ENCODE results near the gene CCND2. TPM values are rescaled to one million over a fixed set of nuclear protein-coding genes. Genes with fewer than 3 reads are reported as not detected.
A peak's percentile ranks its signal among the peaks of the same experiment; 100 is the strongest.

CCND2 gene
- polyA plus RNA-seq, 3 donors = 4.1 to 37.6 (median 7.9) TPM

GRCh38 chr12:4272424-4273272, 914 bp upstream of the CCND2 start:
- 1 to 3% (median 1%) methylated on average over 62 of the region's 62 CpGs for WGBS, 3 donors
- no peak overlapping the region for H3K27ac ChIP-seq (ENCODE audit: low read depth, low read length)

- H3K27ac ChIP-seq (ENCODE audit: low read depth, low read length) = no peak overlapping the region
- WGBS, 3 donors = 0 to 2% (median 0%) methylated on average over 9 to 10 of the region's 10 CpGs
Measured at GRCh38 chr12:4273273-4273651, 300 bp upstream of the CCND2 start.

DNA sequence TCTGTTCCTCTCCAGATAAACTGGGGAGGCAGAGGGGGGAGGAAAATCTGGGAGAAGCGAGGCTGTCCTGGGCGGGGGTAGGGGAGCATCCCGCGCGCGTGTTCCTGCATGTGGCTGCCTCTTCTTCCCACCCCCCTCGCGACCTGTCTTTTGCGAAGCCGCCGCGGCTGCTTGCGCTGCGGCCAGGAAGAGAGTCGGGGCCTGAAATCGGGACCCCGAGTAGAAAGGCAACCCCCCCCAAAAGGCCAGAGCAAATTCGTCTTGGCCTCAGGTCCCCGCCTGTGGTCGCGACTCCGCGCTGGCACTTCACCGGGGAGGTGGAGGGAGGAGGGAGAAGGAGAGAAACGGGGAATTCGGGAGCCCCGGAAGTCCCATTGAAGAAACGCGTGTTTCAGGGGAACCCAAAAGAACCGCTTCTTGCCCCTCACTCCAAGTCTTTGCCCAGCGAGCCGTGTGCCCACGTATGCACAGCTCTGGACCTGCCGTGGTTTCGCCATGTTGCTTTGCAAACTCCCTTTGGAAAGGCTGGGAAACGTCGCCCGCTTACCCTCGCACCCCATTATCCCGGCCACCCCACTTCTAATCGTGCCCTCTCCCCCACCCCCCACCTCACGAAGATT, 944 bp downstream of the CCND2 start:
- H3K27ac ChIP-seq (ENCODE audit: low read depth, low read length) = peak overlapping the region; percentile 74
- WGBS, 3 donors = 0 to 1% (median 1%) methylated on average over 42 of the region's 42 CpGs

DNA sequence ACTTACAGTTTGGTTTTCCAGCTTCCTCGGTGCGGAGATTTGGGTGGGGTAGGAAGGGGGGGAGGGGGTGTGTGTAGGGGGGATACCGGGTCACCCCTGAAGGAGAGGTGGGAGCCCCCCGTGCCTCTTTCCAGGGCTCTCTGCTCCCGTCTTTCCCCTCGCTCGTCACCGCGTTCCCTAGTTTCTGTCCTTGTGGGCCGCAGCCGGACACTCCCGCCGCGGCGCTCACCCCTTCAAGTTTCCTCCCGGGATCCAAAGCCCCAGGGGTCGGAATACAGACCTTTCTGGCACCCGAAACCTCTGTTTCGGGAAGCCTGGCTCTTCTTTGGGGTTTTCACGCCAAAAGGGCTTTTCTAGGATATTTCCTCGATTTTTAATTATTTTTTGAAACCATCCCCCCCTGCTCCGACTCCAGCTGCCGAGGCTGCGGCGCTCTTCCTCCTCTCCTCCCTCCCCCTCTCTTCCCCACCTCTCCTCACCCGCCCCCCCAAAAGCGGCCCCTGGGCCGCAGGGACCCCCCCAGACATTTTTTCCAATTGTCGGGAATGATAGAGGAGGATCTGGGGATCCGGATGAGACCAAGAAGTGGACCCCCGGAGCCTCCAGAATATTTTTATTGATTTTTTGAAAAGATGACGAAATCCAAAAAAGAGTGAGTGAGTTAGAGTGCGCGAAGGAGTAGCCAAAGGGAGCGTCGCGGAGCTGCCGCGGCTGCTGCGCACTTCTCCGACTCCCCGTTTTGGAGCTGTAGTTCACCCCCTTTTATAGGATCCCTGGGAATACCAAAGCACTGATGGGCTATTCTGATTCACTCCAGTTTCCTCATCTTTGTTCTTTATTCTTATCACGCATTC, 1.7 kb downstream of the CCND2 start:
- peak overlapping the region; percentile 74 for H3K27ac ChIP-seq (ENCODE audit: low read depth, low read length)
- 2 to 5% (median 4%) methylated on average over 38 to 43 of the region's 43 CpGs for WGBS, 3 donors

DNA sequence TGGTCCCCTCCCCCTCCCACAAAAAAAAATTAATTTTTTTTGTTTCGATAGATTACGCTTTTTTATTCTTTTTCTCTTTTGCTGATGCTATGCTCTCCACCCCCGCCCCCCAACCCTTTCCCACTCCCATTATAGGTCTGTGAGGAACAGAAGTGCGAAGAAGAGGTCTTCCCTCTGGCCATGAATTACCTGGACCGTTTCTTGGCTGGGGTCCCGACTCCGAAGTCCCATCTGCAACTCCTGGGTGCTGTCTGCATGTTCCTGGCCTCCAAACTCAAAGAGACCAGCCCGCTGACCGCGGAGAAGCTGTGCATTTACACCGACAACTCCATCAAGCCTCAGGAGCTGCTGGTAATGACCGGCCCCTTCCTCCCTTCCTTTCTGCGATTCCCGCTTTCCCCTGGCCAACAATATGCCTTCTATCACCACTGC, 2.3 kb downstream of the CCND2 start:
- WGBS, 3 donors = 45 to 50% (median 46%) methylated on average over 14 of the region's 14 CpGs
- H3K27ac ChIP-seq (ENCODE audit: low read depth, low read length) = no peak overlapping the region

GRCh38 chr12:4276524-4277204, 3.1 kb downstream of the CCND2 start:
- no peak overlapping the region for H3K27ac ChIP-seq (ENCODE audit: low read depth, low read length)
- 3 to 10% (median 8%) methylated on average over 10 of the region's 10 CpGs for WGBS, 3 donors

DNA sequence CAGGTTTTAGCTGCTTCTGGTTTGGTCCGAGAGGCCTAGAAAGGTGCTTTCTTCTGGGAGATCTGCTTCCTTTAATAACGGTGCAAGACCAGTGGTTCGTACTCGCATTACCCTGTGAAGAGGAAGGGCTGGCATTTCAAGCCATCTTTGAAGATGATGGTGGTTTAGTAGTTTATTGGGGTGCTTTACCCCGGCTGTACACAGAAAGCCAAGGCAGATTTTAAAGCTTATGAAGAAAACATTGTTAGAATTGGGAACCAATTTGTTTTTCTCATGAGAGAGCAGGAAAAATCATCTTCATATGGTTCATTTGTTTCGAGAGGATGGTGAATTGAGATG, 3.6 kb downstream of the CCND2 start:
- H3K27ac ChIP-seq (ENCODE audit: low read depth, low read length) = no peak overlapping the region
- 25 to 28% (median 26%) methylated on average over 6 of the region's 6 CpGs for WGBS, 3 donors

GRCh38 chr12:4277857-4278256, 4.3 kb downstream of the CCND2 start:
- 76 to 87% (median 80%) methylated on average over 3 of the region's 3 CpGs for WGBS, 3 donors
- H3K27ac ChIP-seq (ENCODE audit: low read depth, low read length) = no peak overlapping the region

DNA sequence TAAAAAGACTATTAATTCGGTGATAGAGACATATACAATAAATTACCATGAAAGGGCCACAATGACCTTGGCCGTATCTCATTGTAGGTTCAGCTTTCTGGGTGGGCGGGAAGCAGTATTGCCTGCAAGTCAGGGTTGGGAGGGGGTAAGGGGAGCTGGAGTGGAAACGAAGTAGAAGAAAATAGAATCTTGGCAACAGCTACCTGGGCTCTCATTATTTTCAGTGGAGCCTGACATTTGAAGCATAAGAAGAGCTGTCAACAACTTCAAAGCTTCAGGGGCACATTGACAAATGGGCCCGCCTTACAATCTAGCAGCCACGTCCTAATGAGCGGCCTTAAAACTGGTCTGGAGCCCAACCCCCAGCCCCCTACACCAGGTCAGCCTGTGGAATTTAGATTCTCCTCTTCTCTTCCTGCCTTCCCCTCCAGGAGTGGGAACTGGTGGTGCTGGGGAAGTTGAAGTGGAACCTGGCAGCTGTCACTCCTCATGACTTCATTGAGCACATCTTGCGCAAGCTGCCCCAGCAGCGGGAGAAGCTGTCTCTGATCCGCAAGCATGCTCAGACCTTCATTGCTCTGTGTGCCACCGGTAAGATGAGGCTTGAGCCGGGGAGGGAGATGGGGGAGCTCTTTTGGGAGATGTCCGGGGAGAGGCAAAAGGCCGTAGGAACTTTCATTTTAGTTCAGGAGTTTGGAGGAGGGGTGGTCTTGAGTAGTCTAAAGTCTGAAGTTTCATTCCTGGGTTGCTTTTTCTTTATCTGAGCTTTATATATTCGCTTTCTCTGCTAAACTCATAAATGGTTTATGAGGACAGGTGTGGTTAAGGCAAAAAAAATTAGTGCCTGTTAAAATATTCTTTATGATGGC, 5.0 kb downstream of the CCND2 start:
- no peak overlapping the region for H3K27ac ChIP-seq (ENCODE audit: low read depth, low read length)
- whole genome bisulfite sequencing, 3 donors = 43 to 53% (median 44%) methylated on average over 15 of the region's 15 CpGs

DNA sequence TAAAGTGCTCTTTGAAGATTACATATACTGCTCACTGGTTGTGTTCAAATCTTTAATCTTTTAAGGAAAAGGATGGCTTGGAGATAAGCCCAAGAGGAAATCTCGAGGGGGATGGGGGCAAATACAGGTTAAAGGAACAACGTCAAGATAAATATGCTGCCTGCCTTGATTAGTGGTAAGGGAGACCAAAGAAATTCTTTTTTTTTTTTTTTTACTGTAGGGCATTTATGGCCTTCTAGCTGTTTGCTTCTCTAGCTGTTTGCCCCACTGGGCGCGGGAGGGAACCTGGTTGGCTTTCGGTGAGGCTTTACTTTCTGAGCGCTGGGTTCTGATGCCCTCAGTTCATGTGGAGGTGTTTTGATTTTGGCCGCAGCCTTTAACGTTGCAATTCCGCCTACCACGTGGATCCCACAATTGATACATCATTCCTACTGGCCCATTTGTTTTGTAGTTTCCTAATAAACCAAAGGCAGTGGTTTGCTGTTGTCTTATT, 5.7 kb downstream of the CCND2 start:
- WGBS, 3 donors = 67 to 71% (median 69%) methylated on average over 10 of the region's 10 CpGs
- H3K27ac ChIP-seq (ENCODE audit: low read depth, low read length) = no peak overlapping the region

DNA sequence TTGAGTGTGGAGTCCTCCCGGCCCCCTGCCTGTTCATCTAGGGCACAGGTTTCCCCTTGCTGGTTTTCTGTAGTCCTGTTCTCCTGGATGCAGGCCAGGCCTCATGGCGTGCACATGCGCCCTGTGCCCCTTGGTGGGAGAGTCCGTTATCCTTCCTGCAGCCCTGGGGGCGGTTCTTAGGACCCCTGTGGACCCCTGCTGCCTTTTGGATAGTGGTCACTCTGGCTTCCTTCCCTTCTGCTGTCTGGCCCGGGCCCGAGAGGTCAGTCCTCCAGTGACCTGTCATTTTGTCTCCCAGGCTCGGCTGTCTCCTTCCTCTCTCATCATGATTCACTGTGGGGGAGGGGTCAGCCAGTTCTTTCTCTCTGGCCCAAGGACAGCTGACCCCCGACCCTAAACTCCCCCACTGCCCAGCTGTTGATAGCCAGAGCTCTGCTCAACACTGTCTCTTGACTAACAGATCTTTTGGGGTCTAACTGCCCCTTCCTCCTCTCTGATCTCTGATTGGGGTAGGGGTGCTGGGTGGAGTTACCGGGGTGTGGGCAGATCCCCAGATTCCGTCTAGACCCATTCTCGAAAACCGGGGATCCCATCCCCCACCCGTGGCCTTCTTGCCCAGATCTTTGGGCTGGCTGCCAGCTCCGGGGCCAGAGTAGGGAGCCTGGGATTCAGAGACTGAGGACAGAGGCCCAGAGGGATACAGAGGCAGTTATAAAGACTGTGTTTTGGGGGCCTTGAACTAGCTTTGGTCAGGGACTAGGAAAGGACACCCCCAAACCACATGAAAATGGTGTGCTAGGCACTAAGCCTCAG, 7.0 kb downstream of the CCND2 start:
- 39 to 53% (median 44%) methylated on average over 15 of the region's 15 CpGs for WGBS, 3 donors
- H3K27ac ChIP-seq (ENCODE audit: low read depth, low read length) = no peak overlapping the region

DNA sequence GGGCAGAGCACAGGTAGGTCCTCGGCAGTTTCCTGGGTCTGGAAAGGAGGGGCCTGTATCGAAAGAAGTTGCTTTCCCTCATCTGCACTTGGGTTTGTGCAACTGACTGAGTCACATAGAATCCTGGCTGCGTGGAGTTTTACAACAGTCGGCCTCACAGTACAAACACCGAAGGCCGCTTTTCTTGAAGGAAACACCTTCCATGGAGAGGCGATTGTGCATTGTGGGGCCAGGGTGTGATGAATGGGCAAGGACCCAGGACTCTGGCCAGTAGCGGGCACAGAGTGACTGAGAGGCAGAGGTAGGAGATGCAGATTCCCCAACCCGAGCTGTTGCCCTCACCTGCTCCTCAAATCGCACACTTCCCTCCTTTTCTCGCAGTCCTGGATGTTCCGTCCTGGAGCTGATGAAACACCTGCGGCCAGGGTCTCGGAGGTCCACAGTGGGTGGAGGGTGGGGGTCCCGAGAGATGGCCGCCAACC, 7.7 kb downstream of the CCND2 start:
- 73 to 86% (median 75%) methylated on average over 16 of the region's 16 CpGs for WGBS, 3 donors
- no peak overlapping the region for H3K27ac ChIP-seq (ENCODE audit: low read depth, low read length)

GRCh38 chr12:4282103-4282891, 8.7 kb downstream of the CCND2 start:
- 90 to 94% (median 92%) methylated on average over 15 to 16 of the region's 16 CpGs for WGBS, 3 donors
- no peak overlapping the region for H3K27ac ChIP-seq (ENCODE audit: low read depth, low read length)

DNA sequence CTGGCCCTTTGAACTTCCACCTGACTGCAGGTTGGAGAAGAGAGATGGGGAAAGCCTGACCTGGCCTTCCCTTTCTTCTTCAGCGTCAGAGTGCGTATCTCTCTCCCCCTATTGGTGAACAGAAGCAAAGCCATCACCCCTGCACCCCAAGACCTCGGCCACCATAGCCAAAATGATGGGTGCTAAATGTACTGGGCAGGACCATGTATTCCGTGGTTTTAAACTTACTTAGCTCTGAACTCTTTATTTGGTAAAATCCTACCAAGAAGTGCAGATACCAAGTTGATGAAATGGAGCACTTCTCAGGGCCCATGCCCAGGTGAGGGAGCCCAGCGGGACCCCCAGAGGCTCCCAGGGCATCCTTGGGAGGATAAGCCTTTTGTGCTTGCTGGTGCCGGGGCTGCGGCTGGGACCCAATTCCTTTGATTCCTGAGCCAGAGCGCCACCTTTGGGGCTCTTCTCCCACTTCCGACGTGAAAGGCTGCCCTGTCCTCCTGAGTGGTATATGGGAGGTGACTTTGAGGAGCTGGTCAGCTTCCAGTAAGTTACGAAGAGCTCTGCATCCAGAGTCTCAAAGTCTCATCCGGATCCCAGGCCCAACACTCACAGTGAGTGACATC, 9.4 kb downstream of the CCND2 start:
- no peak overlapping the region for H3K27ac ChIP-seq (ENCODE audit: low read depth, low read length)

DNA sequence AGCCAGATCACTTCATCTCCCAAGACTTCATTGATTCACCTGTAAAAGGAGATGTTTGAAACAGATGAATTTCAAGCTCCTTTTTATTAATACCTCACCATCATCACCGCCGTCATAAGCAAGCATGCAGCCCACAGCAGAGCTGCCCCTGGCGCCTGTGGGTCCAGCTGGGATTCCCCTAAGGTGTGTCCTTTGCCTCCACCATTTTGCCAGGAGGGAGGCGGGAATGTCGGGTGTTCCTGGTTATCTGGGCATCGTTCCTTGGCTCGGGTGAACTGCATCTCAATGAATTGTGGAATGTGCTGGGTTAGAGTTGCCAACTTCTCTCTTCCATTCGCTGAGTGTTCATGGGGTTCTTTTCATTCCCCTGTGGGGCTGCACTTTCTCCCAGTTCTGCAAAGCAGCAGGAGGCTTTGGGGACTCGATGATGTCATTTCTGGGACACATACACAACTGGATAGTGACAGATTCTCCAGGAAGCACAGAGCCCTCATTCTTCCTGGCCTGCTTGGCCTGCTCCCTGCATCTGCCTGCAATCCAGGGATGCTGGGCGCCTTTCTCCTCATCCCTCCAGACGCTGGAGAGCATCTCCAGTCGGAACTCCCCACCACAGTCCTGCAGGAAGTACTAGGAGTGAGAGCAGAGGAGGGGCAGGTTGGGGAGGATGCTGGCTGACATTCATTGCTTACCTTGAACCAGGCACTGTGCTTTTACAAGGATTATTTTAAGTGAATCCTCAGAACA, 10.1 kb downstream of the CCND2 start:
- H3K27ac ChIP-seq (ENCODE audit: low read depth, low read length) = no peak overlapping the region
- WGBS, 3 donors = 66 to 77% (median 74%) methylated on average over 12 of the region's 12 CpGs

More for the DNA sequence above, 9.4 kb downstream of the CCND2 start:
- WGBS, 3 donors = 79 to 82% (median 80%) methylated on average over 11 to 12 of the region's 12 CpGs
